Cardiac fibroblast (primary cell): ENCODE data around the gene LRRC43.
A peak's percentile ranks its signal among the peaks of the same experiment; 100 is the strongest.
"Not testable (repeated sequence)": the region's sequence is repeated elsewhere in the genome, so short reads cannot be mapped to it uniquely, and the experiment has no call there.

Experiments used
- DNase-seq, 2 donors: peaks; one replicate each; pipeline versions ENCODE4 v3.0.0 to v3.0.0-alpha.2; 2010; ENCODE audit warnings: low read depth in 2 of 2
- H3K4me3 ChIP-seq, 2 donors: replicated peaks in 1 of 2; 1 replicate in 1 of 2; 2 replicates in 1 of 2; pipeline ENCODE4 v1.5.1; 2011; ENCODE audit warnings: low read depth in 2 of 2, low read length in 2 of 2, mild to moderate bottlenecking in 2 of 2, moderate library complexity in 1 of 2
- TF ChIP-seq, protein P1 (sequence below): IDR thresholded peaks from one replicate; pipeline ENCODE4 v1.5.1; 2011; ENCODE audit warnings: low read depth, mild to moderate bottlenecking, low read length, inconsistent platforms

LRRC43 gene

DNA sequence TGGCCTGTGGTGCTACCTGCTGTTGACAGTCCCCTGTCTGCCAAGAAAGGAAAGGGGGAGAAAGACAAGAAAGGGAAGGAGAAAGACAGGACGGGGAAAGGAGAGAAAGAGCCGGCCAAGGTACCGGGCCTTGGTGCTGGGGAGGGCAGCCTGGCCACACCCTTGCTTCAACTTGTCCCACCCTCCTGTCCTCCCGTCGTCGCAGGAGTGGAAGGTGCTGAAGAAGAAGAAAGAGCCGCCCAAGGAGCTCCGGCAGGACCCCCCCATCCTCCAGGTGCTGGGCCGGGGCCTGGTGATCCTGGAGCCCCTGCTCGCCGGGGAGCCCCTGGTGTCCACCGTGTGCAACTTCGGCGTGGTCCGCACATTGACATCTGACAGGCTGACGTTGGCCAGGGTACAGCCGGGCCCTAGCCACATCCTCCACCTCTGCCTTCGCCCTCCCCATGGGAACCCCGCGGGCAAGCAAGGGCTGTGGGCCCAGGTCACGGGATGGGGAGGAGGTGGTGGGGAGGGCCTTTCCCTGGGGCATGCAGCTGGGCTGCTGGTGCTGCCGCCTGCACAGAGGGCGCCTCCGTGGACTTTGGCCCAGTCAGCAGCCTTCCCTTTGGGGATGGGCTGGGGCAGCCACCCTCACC, 17.7 kb downstream of the LRRC43 start:
- TF ChIP-seq, protein P1, sequence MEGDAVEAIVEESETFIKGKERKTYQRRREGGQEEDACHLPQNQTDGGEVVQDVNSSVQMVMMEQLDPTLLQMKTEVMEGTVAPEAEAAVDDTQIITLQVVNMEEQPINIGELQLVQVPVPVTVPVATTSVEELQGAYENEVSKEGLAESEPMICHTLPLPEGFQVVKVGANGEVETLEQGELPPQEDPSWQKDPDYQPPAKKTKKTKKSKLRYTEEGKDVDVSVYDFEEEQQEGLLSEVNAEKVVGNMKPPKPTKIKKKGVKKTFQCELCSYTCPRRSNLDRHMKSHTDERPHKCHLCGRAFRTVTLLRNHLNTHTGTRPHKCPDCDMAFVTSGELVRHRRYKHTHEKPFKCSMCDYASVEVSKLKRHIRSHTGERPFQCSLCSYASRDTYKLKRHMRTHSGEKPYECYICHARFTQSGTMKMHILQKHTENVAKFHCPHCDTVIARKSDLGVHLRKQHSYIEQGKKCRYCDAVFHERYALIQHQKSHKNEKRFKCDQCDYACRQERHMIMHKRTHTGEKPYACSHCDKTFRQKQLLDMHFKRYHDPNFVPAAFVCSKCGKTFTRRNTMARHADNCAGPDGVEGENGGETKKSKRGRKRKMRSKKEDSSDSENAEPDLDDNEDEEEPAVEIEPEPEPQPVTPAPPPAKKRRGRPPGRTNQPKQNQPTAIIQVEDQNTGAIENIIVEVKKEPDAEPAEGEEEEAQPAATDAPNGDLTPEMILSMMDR, result no peak
- H3K4me3 ChIP-seq, result no peak overlapping the region
- DNase-seq, result no peak

DNA sequence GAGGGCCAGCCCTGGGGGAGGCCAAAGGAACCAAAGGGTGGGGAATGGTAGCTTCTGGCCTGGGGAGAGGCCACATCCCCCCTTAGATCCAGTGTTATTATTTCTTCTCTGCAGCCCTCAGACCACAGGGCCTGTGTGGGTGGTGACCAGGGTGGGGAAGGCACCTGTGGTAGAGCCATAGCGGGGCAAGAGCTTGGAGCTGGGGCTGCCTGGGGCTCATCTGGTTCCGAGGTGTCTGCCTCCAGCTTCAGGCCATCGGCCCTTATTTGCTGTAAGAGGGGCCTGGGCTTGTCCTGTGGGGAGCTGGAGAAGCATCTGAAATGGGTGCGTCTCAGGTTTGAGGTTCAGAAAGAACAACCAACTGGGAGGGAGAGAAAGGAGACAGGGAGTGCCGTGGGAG, 18.5 kb downstream of the LRRC43 start:
- H3K4me3 ChIP-seq, result no peak overlapping the region
- DNase-seq, result no peak
- TF ChIP-seq, protein P1, result no peak

DNA sequence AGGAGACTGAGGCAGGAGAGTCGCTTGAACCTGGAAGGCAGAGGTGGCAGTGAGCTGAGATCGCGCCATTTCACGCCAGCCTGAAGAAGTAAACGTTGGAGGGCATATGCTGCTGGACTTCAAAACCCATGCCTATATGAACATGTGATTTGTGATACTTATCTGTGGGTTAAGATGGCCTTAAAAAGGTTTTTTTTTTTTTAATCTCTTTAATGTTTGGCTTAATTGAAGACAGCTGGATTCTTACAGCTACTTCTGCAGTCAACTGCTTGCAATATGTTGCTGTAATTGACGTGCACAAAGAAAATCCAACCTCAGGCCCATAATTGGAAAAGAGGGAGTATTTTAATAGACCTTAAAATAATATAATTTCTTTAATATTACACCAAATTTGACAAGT, 19.1 kb downstream of the LRRC43 start:
- no peak for DNase-seq
- no peak overlapping the region for H3K4me3 ChIP-seq
- TF ChIP-seq, protein P1, result no peak

DNA sequence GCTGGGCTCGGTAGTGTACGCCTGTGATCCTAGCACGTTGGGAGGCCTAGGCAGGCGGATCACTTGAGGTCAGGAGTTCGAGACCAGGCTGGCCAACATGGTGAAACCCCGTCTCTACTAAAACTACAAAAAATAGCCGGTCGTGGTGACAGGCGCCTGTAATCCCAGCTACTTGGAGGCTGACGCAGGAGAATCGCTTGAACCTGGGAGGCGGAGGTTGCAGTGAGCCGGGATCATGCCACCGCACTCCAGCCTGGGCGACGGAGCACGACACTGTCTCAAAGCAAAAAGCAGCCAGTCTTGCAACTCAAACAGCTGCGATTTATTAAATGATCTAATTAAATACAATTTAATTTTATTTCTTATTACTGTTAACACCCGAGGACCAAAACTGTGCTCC, 19.9 kb downstream of the LRRC43 start:
- DNase-seq, result not testable (repeated sequence)
- H3K4me3 ChIP-seq, result peak overlapping the region; percentile 55 to 60

DNA sequence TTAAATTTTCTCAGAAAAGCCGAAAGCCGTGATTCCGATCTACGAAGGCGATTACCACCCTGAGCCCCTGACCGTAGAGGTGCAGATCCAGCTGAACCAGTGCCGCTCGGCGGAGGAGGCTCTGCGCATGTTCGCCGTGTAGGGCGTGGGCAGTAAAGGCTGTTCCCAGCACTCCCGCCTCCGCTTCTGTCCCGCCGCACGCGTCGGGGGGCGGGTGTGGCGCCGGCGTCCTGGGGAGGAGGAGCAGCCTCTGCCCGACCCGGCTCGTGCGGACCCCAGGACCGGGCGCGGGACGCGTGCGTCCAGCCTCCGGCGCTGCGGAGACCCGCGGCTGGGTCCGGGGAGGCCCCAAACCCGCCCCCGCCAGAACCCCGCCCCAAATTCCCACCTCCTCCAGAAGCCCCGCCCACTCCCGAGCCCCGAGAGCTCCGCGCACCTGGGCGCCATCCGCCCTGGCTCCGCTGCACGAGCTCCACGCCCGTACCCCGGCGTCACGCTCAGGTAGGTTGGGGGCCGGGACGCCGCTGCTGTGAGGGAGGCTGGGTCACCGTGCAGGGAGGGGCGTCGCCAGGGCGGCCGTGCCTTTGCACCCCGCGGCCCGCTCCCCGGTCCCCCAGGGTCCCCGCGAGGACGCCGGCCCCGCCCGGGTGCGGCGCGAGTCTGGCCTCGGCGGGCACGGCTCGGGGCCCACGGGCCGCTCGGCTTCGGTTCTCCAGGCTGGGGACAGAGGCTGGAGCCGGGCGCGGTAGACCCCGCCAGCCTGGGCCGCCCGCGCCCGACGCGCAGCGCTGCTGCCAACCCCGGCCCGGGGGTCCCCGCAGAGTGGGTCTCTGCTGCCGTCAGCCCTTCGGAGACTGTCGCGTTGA, 20.6 kb downstream of the LRRC43 start, which contains the start of gene B3GNT4:
Gene B3GNT4, plus strand, starts transcription at position 409 of the 866 bp plus-strand sequence. CDS start 910 bp downstream, outside the sequence.
- DNase-seq, result peak; percentile 41 to 51
- TF ChIP-seq, protein P1, result no peak
- H3K4me3 ChIP-seq, result peak within 1 kb of the TSS; percentile 55 to 60

DNA sequence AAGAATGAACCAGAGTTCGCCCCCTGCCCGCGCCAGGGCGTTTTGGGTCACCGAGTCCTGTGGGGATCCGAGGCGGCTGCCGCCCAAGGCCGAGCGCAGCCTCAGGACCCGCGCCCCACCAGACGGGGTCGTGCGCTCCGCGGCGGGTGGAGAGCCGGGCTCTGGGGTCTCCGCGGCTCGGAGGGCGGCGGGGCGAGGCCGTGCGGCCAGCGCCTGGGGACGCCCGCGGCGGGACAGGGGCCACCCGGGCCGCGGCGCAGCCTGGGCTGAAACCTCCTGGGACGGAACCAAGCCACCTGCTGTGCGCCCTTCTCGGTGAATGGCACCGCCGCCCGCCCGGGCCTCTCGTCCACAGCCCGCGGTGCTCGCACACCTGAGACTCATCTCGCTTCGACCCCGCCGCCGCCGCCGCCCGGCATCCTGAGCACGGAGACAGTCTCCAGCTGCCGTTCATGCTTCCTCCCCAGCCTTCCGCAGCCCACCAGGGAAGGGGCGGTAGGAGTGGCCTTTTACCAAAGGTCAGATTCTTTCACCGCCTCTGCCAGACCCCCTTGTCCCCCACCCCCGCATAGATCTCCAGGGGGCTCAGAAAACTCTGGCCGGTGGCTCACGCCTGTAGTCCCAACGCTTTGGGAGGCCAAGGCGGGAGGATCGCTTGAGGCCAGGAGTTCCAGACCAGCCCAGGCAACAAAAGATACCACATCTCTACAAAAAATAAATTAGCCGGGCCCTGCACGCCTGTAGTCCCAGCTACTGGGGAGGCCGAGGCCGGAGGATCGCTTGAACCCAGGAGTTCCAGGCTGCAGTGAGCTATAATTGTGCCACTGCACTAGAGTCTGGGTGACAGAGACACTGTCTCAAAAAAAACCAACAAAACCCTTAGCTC, 21.5 kb downstream of the LRRC43 start:
- no peak for DNase-seq
- H3K4me3 ChIP-seq, result peak overlapping the region; percentile 26 to 60

More for the DNA sequence above, 21.5 kb downstream of the LRRC43 start:
- TF ChIP-seq, protein P1, result no peak
